Tibial artery (tissue), 4 donors: ENCODE measurements around the gene NDOR1.

ENCODE experiments used
- DNase-seq, 2 donors: peaks; one replicate each; pipeline ENCODE4 v3.0.0-alpha.2; 2019
- H3K27ac ChIP-seq, 2 donors: fragments of 200-600 bp; sonication (generic) in 1 of 2; 1 replicate in 1 of 2; 2 replicates in 1 of 2; pipeline ENCODE4 v1.5.1; 2018 to 2019; ENCODE audit warnings: mild to moderate bottlenecking in 1 of 2
- H3K27me3 ChIP-seq, 2 donors: fragments of 200-600 bp; sonication (generic) in 1 of 2; one replicate each; pipeline versions ENCODE4 v1.5.1 to v1.6.0; 2016 to 2019
- H3K36me3 ChIP-seq, 3 donors: fragments of 200-600 bp; sonication (generic) in 2 of 3; one replicate each; pipeline ENCODE4 v1.5.1; 2016 to 2019; ENCODE audit warnings: mild to moderate bottlenecking in 2 of 3
- H3K4me1 ChIP-seq, 4 donors: fragments of 200-600 bp; sonication (generic) in 2 of 4; 1 replicate in 3 of 4; 2 replicates in 1 of 4; pipeline ENCODE4 v1.5.1; 2016 to 2019
- H3K4me3 ChIP-seq, 2 donors: fragments of 200-600 bp; sonication (generic) in 1 of 2; 1 replicate in 1 of 2; 2 replicates in 1 of 2; pipeline ENCODE4 v1.5.1; 2018 to 2019; ENCODE audit warnings: mild to moderate bottlenecking in 2 of 2
- H3K9me3 ChIP-seq, 3 donors: fragments of 200-600 bp; sonication (generic) in 1 of 3; one replicate each; pipeline ENCODE4 v1.5.1; 2016 to 2019
- intact Hi-C: fragments of 100-400 bp; cut with DNase I; formaldehyde crosslinking; loops from one replicate; pipeline ENCODE4 v1.15.0; 2023; ENCODE audit warnings: low total_unique reads
- TF ChIP-seq, protein P1 (sequence below), 2 experiments: fragments of 200-600 bp in 1 of 2; fragments of 450-650 bp in 1 of 2; IDR thresholded peaks; one replicate each; pipeline ENCODE4 v1.5.1; 2017 to 2019; ENCODE audit warnings: antibody characterized with exemption in 2 of 2, mild to moderate bottlenecking in 1 of 2, moderate library complexity in 1 of 2

Gene NDOR1

DNA sequence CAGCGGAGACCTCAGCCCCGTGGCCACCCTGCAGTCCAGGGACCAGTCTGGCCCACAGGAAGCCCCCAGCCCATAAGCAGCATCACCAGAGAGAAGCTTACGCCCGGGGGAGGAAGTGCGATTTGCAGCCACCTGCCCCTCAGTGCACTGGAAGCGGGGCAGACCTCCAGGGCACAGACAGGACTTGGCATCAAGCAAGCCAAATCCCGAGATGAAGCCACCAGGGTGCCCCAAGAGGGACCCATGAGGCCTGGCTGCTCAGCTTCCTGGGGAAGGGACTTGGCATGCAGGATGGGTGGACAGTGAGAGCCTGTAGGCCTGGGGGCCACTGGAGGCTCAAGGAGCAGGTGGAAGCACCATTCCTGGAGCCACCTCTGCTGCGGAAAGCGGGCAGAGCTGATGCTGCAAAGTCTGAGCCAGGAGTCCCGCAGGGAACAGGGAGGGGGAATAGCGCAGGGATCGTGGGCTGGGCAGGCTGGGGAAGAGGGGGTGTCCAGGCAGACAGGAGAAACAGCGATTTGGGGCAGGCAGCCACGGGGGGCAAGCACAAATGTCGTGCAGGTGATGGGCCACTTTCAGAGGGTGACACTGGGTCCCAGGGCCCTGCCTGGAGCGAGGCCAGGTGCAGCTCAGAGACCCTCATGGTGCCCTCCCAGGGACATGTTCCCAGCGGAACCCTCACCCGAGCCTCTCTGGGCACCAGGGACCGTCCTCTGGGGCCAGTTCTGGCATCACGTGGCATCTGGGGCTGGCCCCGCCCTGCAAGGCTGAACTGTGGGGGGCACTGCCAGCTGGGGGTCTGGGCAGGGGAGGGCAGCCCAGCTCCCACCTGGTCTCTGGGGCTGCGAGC is 38.9 kb upstream of the NDOR1 start:
- H3K27ac ChIP-seq = no peak overlapping the region
- TF ChIP-seq, protein P1, sequence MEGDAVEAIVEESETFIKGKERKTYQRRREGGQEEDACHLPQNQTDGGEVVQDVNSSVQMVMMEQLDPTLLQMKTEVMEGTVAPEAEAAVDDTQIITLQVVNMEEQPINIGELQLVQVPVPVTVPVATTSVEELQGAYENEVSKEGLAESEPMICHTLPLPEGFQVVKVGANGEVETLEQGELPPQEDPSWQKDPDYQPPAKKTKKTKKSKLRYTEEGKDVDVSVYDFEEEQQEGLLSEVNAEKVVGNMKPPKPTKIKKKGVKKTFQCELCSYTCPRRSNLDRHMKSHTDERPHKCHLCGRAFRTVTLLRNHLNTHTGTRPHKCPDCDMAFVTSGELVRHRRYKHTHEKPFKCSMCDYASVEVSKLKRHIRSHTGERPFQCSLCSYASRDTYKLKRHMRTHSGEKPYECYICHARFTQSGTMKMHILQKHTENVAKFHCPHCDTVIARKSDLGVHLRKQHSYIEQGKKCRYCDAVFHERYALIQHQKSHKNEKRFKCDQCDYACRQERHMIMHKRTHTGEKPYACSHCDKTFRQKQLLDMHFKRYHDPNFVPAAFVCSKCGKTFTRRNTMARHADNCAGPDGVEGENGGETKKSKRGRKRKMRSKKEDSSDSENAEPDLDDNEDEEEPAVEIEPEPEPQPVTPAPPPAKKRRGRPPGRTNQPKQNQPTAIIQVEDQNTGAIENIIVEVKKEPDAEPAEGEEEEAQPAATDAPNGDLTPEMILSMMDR (IDR thresholded peaks at IDR 0.05) = no peak
- no peaks in the 10 kb centered on the region for H3K9me3 ChIP-seq
- no peak overlapping the region for H3K4me3 ChIP-seq
- intact Hi-C loops = no loop called here
- peaks cover 0 to 67% (median 45%) of the 10 kb centered on the region in 4 donors for H3K4me1 ChIP-seq
- H3K36me3 ChIP-seq = no peaks in the 10 kb centered on the region
- H3K27me3 ChIP-seq = peaks cover 10 to 100% of the 10 kb centered on the region in 2 donors
- DNase-seq = no peak

DNA sequence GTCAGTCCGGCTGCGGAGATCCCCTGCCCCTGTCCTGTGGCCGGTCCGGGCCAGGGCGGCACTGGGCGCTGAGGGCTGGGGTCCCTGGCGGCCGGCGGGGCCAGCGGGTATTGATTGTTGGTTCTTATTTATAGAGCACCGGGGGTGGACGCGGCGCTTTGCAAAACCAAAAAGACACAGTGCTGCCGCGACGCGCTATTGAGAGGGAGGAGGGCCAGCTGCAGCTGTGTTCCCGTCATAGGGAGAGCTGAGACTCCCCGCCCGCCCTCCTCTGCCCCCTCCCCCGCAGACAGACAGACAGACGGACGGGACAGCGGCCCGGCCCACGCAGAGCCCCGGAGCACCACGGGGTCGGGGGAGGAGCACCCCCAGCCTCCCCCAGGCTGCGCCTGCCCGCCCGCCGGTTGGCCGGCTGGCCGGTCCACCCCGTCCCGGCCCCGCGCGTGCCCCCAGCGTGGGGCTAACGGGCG is 38.2 kb upstream of the NDOR1 start:
- Histone ChIP-seq H3K27me3 (peaks cover 10 to 100% of the 10 kb centered on the region in 2 donors), H3K4me1 (peaks cover 0 to 67% (median 40%) of the 10 kb centered on the region in 4 donors), H3K36me3 (no peaks in the 10 kb centered on the region), H3K9me3 (no peaks in the 10 kb centered on the region), H3K27ac (no peak overlapping the region), H3K4me3 (no peak overlapping the region)
- intact Hi-C loops = no loop called here
- TF ChIP-seq, protein P1 (IDR thresholded peaks at IDR 0.05) = no peak
- DNase-seq = no peak

DNA sequence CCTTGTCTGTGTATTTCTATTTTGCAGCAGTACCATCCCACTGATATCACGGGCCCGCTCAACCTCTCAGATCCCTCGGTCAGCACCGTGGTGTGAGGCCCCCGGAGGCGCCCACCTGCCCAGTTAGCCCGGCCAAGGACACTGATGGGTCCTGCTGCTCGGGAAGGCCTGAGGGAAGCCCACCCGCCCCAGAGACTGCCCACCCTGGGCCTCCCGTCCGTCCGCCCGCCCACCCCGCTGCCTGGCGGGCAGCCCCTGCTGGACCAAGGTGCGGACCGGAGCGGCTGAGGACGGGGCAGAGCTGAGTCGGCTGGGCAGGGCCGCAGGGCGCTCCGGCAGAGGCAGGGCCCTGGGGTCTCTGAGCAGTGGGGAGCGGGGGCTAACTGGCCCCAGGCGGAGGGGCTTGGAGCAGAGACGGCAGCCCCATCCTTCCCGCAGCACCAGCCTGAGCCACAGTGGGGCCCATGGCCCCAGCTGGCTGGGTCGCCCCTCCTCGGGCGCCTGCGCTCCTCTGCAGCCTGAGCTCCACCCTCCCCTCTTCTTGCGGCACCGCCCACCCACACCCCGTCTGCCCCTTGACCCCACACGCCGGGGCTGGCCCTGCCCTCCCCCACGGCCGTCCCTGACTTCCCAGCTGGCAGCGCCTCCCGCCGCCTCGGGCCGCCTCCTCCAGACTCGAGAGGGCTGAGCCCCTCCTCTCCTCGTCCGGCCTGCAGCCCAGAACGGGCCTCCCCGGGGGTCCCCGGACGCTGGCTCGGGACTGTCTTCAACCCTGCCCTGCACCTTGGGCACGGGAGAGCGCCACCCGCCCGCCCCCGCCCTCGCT is 37.5 kb upstream of the NDOR1 start:
- no peaks in the 10 kb centered on the region for H3K9me3 ChIP-seq
- H3K4me3 ChIP-seq = peak overlapping the region; percentile 13 to 46
- TF ChIP-seq, protein P1 (IDR thresholded peaks at IDR 0.05) = no peak
- intact Hi-C loops = no loop called here
- H3K36me3 ChIP-seq = no peaks in the 10 kb centered on the region
- no peak for DNase-seq
- H3K27ac ChIP-seq = no peak overlapping the region
- H3K27me3 ChIP-seq = peaks cover 10 to 100% of the 10 kb centered on the region in 2 donors
- peaks cover 0 to 61% (median 33%) of the 10 kb centered on the region in 4 donors for H3K4me1 ChIP-seq

DNA sequence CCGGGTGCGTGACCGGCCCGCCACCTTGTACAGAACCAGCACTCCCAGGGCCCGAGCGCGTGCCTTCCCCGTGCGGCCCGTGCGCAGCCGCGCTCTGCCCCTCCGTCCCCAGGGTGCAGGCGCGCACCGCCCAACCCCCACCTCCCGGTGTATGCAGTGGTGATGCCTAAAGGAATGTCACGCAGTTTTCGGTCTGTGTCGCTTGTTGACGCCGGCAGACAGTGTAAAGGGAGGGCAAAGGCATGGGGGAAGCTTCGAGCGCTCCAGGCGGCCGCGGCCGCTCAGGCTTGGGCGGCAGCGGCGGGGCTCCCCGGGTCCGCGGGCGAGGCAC is 37.0 kb upstream of the NDOR1 start:
- intact Hi-C loops = no loop called here
- peaks cover 0 to 55% (median 28%) of the 10 kb centered on the region in 4 donors for H3K4me1 ChIP-seq
- no peaks in the 10 kb centered on the region for H3K9me3 ChIP-seq
- TF ChIP-seq, protein P1 (IDR thresholded peaks at IDR 0.05) = no peak
- no peak for DNase-seq
- H3K27me3 ChIP-seq = peaks cover 10 to 97% of the 10 kb centered on the region in 2 donors
- no peaks in the 10 kb centered on the region for H3K36me3 ChIP-seq
- H3K4me3 ChIP-seq = peak overlapping the region; percentile 13 to 46
- no peak overlapping the region for H3K27ac ChIP-seq

DNA sequence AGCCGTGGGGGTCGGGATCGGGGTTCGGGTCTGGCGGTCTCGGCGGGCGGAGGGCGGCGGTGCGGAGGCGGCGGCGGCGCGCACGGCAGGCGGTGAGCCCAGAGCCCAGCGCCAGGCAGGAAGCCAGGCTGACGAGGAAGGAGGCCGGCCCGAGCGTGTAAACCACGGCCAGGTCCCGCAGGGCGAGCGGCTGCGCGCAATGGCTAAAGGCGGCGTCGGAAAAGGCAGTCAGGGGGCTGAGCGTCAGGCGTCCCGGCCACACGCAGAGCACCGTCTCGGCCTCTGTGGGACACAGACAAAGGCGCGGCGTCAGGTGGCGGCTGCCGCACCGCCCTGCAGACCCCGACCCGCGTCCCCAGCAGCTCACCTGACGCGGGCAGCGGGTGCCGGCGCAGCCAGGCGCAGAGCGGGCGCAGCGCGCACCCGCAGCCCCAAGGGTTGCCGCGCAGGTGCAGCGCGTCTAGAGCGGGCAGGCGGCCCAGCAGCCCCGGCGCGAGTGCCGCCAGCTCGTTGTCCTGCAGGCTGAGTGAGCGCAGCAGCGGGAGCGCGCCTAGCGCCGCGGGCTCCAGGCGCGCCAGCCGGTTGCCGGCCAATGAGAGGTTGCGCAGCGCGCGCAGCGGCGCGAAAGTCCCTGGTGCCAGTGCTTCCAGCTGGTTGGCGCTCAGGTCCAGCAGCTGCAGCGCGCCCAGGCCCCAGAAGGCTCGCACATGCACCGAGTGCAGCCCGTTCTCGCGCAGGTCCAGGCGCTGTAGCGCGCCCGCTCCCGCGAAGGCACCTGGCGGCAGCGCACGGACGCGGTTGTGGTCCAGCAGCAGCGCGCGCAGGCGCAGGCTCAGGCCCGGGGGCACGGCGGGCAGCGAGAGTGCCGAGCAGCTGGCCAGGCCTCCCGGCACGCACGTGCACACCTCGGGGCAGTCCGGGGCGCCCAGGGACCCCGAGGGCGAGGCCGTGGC is 36.3 kb upstream of the NDOR1 start:
- TF ChIP-seq, protein P1 (IDR thresholded peaks at IDR 0.05) = no peak
- intact Hi-C loops = no loop called here
- peaks cover 10 to 91% of the 10 kb centered on the region in 2 donors for H3K27me3 ChIP-seq
- no peak for DNase-seq
- peak overlapping the region; percentile 13 to 46 for H3K4me3 ChIP-seq
- H3K4me1 ChIP-seq = peaks cover 0 to 51% (median 27%) of the 10 kb centered on the region in 4 donors
- H3K27ac ChIP-seq = no peak overlapping the region
- H3K36me3 ChIP-seq = no peaks in the 10 kb centered on the region
- no peaks in the 10 kb centered on the region for H3K9me3 ChIP-seq
